HEK293 (cell line): ENCODE data around the gene SPTSSB.

Source experiments
- CTCF ChIA-PET: fragments of 350-600 bp; formaldehyde crosslinking; extraction: SDS; loops from one replicate; lab custom pipeline; 2021; ENCODE audit warnings: antibody characterized with exemption; lab: Yijun Ruan, JAX
- POLR2A ChIA-PET: fragments of 300-600 bp; formaldehyde crosslinking; extraction: SDS; loops from one replicate; lab custom pipeline; 2020; ENCODE audit warnings: antibody characterized with exemption, inconsistent platforms; lab: Yijun Ruan, JAX
- H3K27ac ChIP-seq: fragments of 200-500 bp; sonication (Bioruptor generic); 2 replicates; pipeline ENCODE4 v1.5.1; 2014; ENCODE audit warnings: low read depth, low read length, control low read depth, inconsistent platforms; ENCODE audit errors: extremely low read depth
- H3K36me3 ChIP-seq, 2 experiments: fragments of 200-500 bp in 1 of 2; sonication (Bioruptor generic) in 1 of 2; 1 replicate in 1 of 2; 2 replicates in 1 of 2; pipeline ENCODE4 v1.5.1; 2014 to 2017; ENCODE audit warnings: inconsistent platforms in 2 of 2, low read length in 2 of 2; ENCODE audit not compliant: control insufficient read depth in 2 of 2, insufficient read depth in 1 of 2
- H3K4me1 ChIP-seq: fragments of 200-500 bp; sonication (Bioruptor generic); 2 replicates; pipeline ENCODE4 v1.5.1; 2014; ENCODE audit warnings: mild to moderate bottlenecking, low read length, inconsistent platforms; ENCODE audit not compliant: control insufficient read depth, insufficient read depth
- H3K4me3 ChIP-seq: 2 replicates; pipeline ENCODE4 v1.5.1; 2011; ENCODE audit warnings: low read depth, mild to moderate bottlenecking, control low read depth, low read length, moderate library complexity
- H3K9me3 ChIP-seq: fragments of 200-500 bp; sonication (Bioruptor generic); 2 replicates; pipeline ENCODE4 v1.5.1; 2014; ENCODE audit warnings: low read depth, low read length, inconsistent platforms; ENCODE audit not compliant: control insufficient read depth, insufficient read depth
- ATF2 ChIP-seq: fragments of 450-650 bp; formaldehyde crosslinking; IDR thresholded peaks from 2 replicates; pipeline ENCODE4 v1.5.1; 2016; ENCODE audit warnings: missing biosample characterization, missing genetic modification characterization, low read depth
- BCL11B ChIP-seq: fragments of 450-650 bp; formaldehyde crosslinking; IDR thresholded peaks from 2 replicates; pipeline ENCODE4 v1.5.1; 2016; ENCODE audit warnings: low read depth, missing biosample characterization, missing genetic modification characterization
- GLI4 ChIP-seq: fragments of 450-650 bp; formaldehyde crosslinking; IDR thresholded peaks from 2 replicates; pipeline ENCODE4 v1.5.1; 2016; ENCODE audit warnings: missing biosample characterization, missing genetic modification characterization
- KLF10 ChIP-seq: fragments of 450-650 bp; IDR thresholded peaks from 2 replicates; pipeline ENCODE4 v1.5.1; 2018; ENCODE audit warnings: missing biosample characterization, mild to moderate bottlenecking, missing genetic modification characterization
- SP2 ChIP-seq: fragments of 450-650 bp; formaldehyde crosslinking; IDR thresholded peaks from 2 replicates; pipeline ENCODE4 v1.5.1; 2016; ENCODE audit warnings: missing biosample characterization, missing genetic modification characterization
- ZBTB10 ChIP-seq: fragments of 450-650 bp; formaldehyde crosslinking; IDR thresholded peaks from 2 replicates; pipeline ENCODE4 v1.5.1; 2016; ENCODE audit warnings: missing biosample characterization, missing genetic modification characterization
- ZNF112 ChIP-seq: fragments of 450-650 bp; formaldehyde crosslinking; IDR thresholded peaks from 2 replicates; pipeline ENCODE4 v1.5.0; 2017; ENCODE audit warnings: missing biosample characterization, missing genetic modification characterization
- ZNF155 ChIP-seq: fragments of 450-650 bp; formaldehyde crosslinking; IDR thresholded peaks from 2 replicates; pipeline ENCODE4 v1.5.1; 2016; ENCODE audit warnings: missing biosample characterization, missing genetic modification characterization
- ZNF214 ChIP-seq: fragments of 450-650 bp; formaldehyde crosslinking; IDR thresholded peaks from 2 replicates; pipeline ENCODE4 v1.5.1; 2017; ENCODE audit warnings: missing biosample characterization, mild to moderate bottlenecking, missing genetic modification characterization, borderline replicate concordance
- ZNF24 ChIP-seq: fragments of 450-650 bp; formaldehyde crosslinking; IDR thresholded peaks from 2 replicates; pipeline ENCODE4 v1.5.1; 2016; ENCODE audit warnings: missing biosample characterization, missing genetic modification characterization
- ZNF248 ChIP-seq: fragments of 450-650 bp; formaldehyde crosslinking; IDR thresholded peaks from 2 replicates; pipeline ENCODE4 v1.5.1; 2017; ENCODE audit warnings: missing biosample characterization, missing genetic modification characterization
- ZNF274 ChIP-seq, 2 experiments: fragments of 200-500 bp in 1 of 2; fragments of 450-650 bp in 1 of 2; sonication (Bioruptor generic) in 1 of 2; formaldehyde crosslinking in 1 of 2; IDR thresholded peaks; 2 replicates each; pipeline versions ENCODE4 v1.5.1 to v1.6.1; 2014 to 2016; ENCODE audit warnings: borderline replicate concordance in 1 of 2, inconsistent platforms in 1 of 2, low read length in 1 of 2, missing biosample characterization in 1 of 2, missing genetic modification characterization in 1 of 2
- ZNF366 ChIP-seq: fragments of 450-650 bp; formaldehyde crosslinking; conservative IDR thresholded peaks from 2 replicates; pipeline ENCODE4 v1.5.1; 2016; ENCODE audit warnings: missing biosample characterization, missing genetic modification characterization
- ZNF394 ChIP-seq: fragments of 450-650 bp; formaldehyde crosslinking; IDR thresholded peaks from 2 replicates; pipeline ENCODE4 v1.5.1; 2016; ENCODE audit warnings: missing biosample characterization, missing genetic modification characterization, mild to moderate bottlenecking, moderate library complexity, borderline replicate concordance
- ZNF518A ChIP-seq: fragments of 450-650 bp; formaldehyde crosslinking; conservative IDR thresholded peaks from 2 replicates; pipeline ENCODE4 v1.5.1; 2016; ENCODE audit warnings: low read depth, missing biosample characterization, missing genetic modification characterization
- ZNF548 ChIP-seq: fragments of 450-650 bp; formaldehyde crosslinking; IDR thresholded peaks from 2 replicates; pipeline ENCODE4 v1.5.1; 2016; ENCODE audit warnings: missing biosample characterization, missing genetic modification characterization
- ZNF561 ChIP-seq: fragments of 450-650 bp; IDR thresholded peaks from 2 replicates; pipeline ENCODE4 v1.5.1; 2018; ENCODE audit warnings: missing biosample characterization, missing genetic modification characterization, borderline replicate concordance
- ZNF626 ChIP-seq: fragments of 450-650 bp; sonication (Bioruptor Pico); formaldehyde crosslinking; IDR thresholded peaks from 2 replicates; pipeline ENCODE4 v1.5.1; 2018; ENCODE audit warnings: missing biosample characterization, missing genetic modification characterization, inconsistent platforms
- ZNF645 ChIP-seq: fragments of 450-650 bp; formaldehyde crosslinking; IDR thresholded peaks from 2 replicates; pipeline ENCODE4; 2016; ENCODE audit warnings: missing biosample characterization, missing genetic modification characterization
- ZNF747 ChIP-seq: fragments of 450-650 bp; formaldehyde crosslinking; IDR thresholded peaks from 2 replicates; pipeline ENCODE4 v1.5.1; 2016; ENCODE audit warnings: missing biosample characterization, missing genetic modification characterization
- ZSCAN23 ChIP-seq: fragments of 450-650 bp; formaldehyde crosslinking; IDR thresholded peaks from 2 replicates; pipeline ENCODE4 v1.5.1; 2016; ENCODE audit warnings: missing biosample characterization, missing genetic modification characterization

Gene SPTSSB

GRCh38 chr3:161369531-161369930 is 1.8 kb downstream of the SPTSSB start (continued):
- TF ChIP-seq ZNF274 (IDR thresholded peaks at IDR 0.05; ENCODE audit: low read length): no peak
- TF ChIP-seq ZNF274 (tag by site-specific recombination; IDR thresholded peaks at IDR 0.05; ENCODE audit: borderline replicate concordance): no peak
- no peak for TF ChIP-seq ZNF561 (tag by site-specific recombination)
- TF ChIP-seq ZNF214 (tag by site-specific recombination): no peak
- TF ChIP-seq ZNF548 (tag by site-specific recombination): no peak
- TF ChIP-seq KLF10 (tag by site-specific recombination): no peak
- TF ChIP-seq ZNF645 (tag by site-specific recombination): no peak
- TF ChIP-seq ZNF155 (tag by site-specific recombination): no peak
- TF ChIP-seq ZSCAN23: no peak
- TF ChIP-seq BCL11B (tag by site-specific recombination): no peak
- TF ChIP-seq, all 188 proteins: peak for 0

- Histone ChIP-seq H3K4me3 (no peak overlapping the region), H3K4me1 (no peaks in the 10 kb centered on the region), H3K9me3 (no peaks in the 10 kb centered on the region), H3K36me3 (no peaks in the 10 kb centered on the region), H3K27ac (no peak overlapping the region)
- TF ChIP-seq ATF2 (tag by site-specific recombination): no peak
- TF ChIP-seq ZNF626 (tag by site-specific recombination): no peak
- no peak for TF ChIP-seq ZNF112
- TF ChIP-seq ZBTB10 (tag by site-specific recombination): no peak
- no peak for TF ChIP-seq ZNF548 (tag by site-specific recombination)
- TF ChIP-seq GLI4 (tag by site-specific recombination): no peak
- TF ChIP-seq ZNF366 (tag by site-specific recombination): no peak
- CTCF ChIA-PET: no interaction called here
- POLR2A ChIA-PET: no interaction called here
Measured at GRCh38 chr3:161366094-161366493, 5.2 kb downstream of the SPTSSB start.

- H3K36me3 ChIP-seq: no peaks in the 10 kb centered on the region
- no peak overlapping the region for H3K4me3 ChIP-seq
- ChIA-PET CTCF (no interaction called here), POLR2A (no interaction called here)
- no peak overlapping the region for H3K27ac ChIP-seq
- no peak for TF ChIP-seq ZNF248 (tag by site-specific recombination)
- TF ChIP-seq SP2 (tag by site-specific recombination): no peak
- no peak for TF ChIP-seq ZNF394 (tag by site-specific recombination)
- TF ChIP-seq ZNF518A (tag by site-specific recombination): no peak
- TF ChIP-seq ZNF24 (tag by site-specific recombination): no peak
- TF ChIP-seq ZNF747 (tag by site-specific recombination): no peak
- H3K4me1 ChIP-seq: no peaks in the 10 kb centered on the region
- no peaks in the 10 kb centered on the region for H3K9me3 ChIP-seq
Measured at GRCh38 chr3:161358488-161358887, 12.8 kb downstream of the SPTSSB start.
